CMK (cell line): ENCODE data around the gene IVD.

Experiments used
- DNase-seq: peaks from one replicate; pipeline ENCODE4 v3.0.0-alpha.2; 2010; ENCODE audit warnings: low read depth

The IVD gene

GRCh38 chr15:40460404-40460803 lies 54.8 kb downstream of the IVD start:
- no peak for DNase-seq

- DNase-seq = no peak
Observed at GRCh38 chr15:40461958-40462357, 56.4 kb downstream of the IVD start.

GRCh38 chr15:40463279-40463678 lies 57.7 kb downstream of the IVD start:
- DNase-seq = no peak

GRCh38 chr15:40463886-40464545 lies 58.4 kb downstream of the IVD start:
- no peak for DNase-seq

GRCh38 chr15:40464595-40465185 lies 59.1 kb downstream of the IVD start:
- DNase-seq = no peak

GRCh38 chr15:40465939-40466338 lies 60.3 kb downstream of the IVD start:
- no peak for DNase-seq

- DNase-seq = no peak
Observed at GRCh38 chr15:40466426-40467260, 61.0 kb downstream of the IVD start.

GRCh38 chr15:40467261-40467615 lies 61.6 kb downstream of the IVD start:
- no peak for DNase-seq

GRCh38 chr15:40468898-40469331 lies 63.3 kb downstream of the IVD start:
- DNase-seq = no peak

- no peak for DNase-seq
Observed at GRCh38 chr15:40469776-40470390, 64.3 kb downstream of the IVD start.

GRCh38 chr15:40470423-40471104 lies 65.0 kb downstream of the IVD start, which contains the start of gene CHST14:
CHST14 (plus strand) TSS chr15:40470984; CDS start chr15:40471214, 230 bp downstream.
- DNase-seq = peak; percentile 47
